HG03066 (cell line): ENCODE results near the gene DRD1.
A peak's percentile ranks its signal among the peaks of the same experiment; 100 is the strongest.

Source experiments
- ATAC-seq: cut with Tn5 transposase; IDR thresholded peaks from one replicate; pipeline ENCODE4 v1.9.1; 2021; ENCODE audit warnings: low read depth; ENCODE audit not compliant: unreplicated experiment

Gene DRD1

DNA sequence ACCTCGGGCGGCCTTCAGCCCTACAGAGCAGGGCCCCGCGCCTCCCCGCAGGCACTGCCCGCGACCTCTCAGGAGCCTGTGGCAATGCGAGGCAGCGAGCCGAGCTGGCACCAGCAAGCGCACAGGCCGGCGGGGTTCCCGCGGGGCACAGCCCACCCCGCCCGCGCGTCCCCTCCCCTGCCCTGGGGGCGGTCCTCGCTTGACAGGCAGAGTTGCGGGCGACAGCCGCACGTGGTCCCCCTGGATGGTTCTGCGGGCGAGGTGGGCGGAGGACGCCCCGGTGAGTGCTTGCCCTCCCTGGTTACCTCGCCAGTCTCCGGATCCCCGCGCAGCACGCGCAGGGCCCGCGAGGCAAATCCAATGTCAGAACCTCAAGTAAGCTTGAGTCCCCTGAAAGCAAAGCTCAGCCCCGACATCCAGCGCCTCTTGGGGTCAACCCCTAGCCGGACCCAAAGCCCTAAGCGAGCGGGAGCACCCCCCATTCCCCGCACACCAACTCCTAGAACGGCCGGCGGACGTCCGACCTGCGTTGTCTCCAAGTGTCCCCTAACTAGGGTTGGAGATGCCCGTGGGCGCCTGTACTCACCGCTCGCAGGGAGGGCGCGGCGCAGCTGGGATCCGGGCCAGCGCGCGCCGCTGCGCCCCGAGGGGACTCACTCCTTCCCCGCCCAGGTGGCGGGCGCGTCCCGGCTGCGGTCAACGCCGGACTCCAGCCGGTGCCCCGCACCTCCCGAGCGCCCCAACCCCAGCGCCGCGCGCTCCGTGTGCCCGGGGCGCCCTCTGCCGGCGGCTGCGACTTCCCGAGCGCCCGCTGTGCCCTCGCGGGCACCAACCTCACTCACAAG is at the start of gene DRD1:
Gene DRD1 (minus strand): TSS at position 123 of the 845 bp plus-strand sequence. CDS start 1,083 bp downstream, outside the sequence.
- ATAC-seq, result no peak

DNA sequence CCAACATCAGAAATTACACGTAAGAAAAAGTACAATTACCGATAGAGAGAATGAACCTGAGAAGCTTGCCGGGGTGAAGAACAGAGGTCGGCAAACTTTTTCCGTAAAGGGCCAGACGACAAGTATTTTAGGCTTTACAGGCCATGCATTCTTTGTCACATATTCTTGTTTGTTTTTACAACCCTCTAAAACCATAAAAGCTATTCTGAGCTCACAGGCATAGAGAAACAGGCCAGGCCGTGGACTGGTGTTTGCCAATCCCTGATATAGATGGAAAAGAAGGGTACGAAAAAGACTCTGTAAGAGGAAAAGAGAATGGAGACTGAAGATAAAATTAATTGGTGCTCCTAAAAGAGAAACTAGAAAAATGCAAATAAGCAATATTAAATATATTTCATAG is 49.7 kb upstream of the DRD1 start:
- ATAC-seq, result no peak

DNA sequence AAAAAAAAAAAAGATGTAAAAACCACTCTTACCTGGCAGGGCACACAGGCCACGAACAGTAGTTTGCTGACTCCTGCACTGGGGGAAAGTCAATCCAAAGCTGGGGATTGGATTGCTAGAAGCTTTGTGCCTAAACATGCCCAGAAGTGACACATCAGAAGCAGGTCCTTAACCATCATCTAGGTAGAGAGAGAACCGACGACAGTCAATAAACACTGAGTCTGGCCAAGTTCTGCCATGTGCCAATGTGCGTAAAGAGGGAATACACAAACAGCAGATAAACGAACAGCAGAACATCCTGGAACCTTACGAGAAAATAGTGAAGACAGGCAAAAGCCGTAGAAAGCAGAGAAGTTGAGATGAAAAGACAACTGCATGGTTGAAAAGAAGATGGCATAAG is 49.3 kb upstream of the DRD1 start:
- no peak for ATAC-seq

DNA sequence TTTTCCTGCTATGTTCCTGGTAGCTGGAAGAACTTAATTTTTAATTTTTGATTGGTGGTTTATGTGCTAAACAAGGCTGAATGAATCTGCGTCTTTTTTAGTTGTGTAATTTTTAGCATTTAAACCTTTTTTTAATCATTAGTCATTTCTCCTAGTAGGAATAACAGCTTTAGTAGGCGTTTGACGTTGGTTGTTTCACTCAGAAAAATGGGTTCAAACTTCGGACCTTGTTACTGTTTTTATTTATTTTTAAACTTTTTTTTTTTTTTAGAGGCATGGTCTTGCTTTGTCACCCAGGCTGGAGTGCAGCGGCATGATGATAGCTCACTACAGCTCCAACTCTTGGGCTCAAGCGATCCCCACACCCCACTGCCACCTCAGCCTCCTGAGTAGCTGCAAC is 47.2 kb upstream of the DRD1 start:
- ATAC-seq, result no peak

DNA sequence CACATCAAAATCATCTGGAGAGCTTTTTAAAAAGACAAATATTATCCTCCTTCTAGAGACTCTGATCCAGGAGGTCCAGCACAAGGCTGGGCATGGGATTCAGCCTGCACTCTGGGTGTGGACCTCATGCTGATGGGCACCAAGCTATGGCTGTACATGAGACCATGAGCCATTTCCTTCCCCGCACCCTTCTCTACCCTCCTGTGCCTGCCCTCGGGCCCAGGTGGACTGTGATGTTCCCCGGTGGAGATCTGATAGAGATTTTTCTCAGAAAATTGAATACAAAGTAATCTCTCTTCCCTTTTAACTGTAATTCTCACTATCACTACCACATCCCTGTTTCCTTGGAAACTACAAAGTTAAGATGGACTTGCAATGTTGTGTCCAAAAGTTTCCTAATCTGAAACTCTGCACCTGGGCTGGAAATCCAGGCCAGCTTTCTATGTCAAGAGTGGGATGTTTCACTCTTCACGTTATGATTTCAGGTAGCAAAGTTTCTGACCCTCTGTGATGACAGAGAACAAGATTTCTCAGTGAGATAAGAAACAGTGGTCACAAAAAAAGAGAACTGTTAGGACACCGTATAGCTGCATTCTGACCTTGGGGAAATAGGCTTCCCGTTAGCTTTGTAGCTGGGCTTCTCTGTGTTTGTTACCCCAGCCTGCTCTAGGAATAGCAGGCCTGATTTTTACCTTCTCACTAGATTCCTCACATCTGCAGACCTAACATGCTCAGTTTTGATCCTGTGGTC is 45.9 kb upstream of the DRD1 start:
- ATAC-seq, result no peak

DNA sequence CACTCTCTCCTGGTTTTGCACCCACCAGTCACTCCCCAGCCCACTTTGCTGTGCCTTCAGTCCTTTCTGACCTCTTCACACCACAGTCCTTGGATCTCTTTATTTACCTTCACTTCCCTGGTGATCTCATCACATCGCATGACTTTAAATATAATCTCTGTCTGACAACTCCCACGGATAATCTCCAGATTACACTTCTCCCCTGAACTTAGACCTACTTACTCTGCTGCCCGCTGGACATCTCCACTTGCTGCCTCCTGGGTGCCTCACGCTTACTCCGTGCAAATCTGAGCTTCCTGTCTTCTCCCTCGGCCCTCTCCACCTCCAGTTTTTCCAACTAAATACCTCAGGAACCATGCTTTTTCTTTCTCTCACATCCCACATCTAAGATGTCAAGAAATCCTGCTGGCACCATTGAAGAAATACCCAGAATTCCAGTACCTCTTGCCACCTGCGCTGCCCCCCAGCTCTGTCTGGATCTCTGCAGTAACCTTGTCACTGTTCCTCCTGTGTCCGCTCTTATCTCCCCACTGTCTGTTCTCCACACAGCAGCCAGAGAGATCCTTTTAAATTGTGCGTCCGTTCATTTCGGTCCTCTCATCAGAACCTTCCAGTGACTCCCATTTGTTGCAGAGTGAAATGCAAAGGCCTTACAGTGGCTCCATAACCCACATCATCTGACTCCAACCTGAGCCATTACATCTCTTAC is 43.7 kb upstream of the DRD1 start:
- no peak for ATAC-seq

DNA sequence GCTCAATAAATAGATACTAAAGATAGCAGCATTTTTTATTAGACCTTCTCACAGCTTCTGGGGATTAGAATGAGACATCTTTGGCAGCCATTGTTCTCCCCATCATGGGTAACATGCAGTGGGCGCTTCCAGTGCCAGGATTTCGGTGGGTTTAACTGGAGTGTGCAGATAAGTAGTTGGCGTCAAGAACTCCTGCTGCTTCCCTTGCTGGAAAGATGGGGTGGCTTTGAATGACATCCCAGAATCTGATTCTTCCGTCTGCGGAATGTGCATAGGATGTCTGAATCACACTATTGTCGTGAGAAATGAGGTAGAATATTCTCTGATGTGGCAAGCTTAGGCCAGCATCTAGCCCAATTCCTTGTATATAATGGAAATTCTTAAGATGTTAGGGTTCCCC is 41.6 kb upstream of the DRD1 start:
- ATAC-seq, result no peak

DNA sequence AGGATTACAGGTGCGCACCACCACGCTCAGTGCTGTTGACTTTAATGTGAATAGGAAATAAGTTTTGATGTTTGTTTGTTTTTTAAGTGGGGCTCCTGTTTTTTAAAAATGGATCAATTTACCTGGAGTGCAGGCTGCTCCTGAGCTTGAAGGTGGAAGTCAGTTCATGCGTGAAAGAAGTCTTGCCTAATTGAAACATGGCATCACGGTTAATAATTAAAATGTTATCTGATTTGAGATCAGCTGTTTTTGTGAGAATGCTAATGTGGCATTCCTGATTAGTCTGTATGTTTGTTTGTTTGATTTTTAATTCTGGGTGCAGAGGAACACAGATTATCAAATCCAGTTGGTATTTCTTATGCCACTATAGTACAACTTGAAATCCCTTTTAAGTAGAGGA is 40.8 kb upstream of the DRD1 start:
- no peak for ATAC-seq

DNA sequence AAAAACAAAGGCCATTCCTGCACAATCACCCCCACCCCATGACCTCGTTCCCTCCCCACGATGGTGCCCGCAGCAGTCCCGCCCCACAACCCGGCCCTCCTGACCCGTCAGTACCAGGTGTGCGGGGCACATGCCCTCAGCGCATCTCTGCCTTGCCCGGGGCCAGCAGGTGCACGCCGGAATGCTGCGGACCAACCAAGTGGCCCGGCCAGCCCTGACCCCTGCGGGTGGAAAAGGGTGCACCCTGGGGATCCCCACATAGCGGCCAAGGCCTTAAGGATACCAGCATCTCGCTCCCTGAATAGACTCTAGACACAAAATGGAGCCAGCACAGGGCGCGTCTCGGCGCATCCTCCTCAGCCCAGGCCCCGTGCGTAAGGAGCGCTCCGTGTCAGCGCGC is 40.3 kb upstream of the DRD1 start:
- no peak for ATAC-seq

DNA sequence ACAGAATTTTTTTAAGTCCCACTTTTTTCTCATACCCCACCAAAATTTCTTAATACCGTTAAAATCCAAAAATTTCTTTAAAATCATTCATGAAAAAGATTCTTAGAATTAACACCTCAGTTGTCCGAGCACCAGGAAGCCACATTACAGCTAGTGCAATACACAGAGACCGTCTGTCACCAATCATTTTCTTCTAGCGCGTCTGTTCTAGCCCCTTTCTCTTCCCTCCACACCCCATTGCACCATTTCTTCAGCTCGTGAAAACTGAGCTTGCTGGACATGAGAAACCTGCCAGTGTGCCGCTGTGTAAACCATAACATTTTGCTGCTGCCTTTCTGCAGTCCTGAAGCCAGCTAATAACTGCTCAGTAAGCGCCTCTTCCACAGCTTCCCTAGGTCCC is 39.4 kb upstream of the DRD1 start:
- no peak for ATAC-seq

DNA sequence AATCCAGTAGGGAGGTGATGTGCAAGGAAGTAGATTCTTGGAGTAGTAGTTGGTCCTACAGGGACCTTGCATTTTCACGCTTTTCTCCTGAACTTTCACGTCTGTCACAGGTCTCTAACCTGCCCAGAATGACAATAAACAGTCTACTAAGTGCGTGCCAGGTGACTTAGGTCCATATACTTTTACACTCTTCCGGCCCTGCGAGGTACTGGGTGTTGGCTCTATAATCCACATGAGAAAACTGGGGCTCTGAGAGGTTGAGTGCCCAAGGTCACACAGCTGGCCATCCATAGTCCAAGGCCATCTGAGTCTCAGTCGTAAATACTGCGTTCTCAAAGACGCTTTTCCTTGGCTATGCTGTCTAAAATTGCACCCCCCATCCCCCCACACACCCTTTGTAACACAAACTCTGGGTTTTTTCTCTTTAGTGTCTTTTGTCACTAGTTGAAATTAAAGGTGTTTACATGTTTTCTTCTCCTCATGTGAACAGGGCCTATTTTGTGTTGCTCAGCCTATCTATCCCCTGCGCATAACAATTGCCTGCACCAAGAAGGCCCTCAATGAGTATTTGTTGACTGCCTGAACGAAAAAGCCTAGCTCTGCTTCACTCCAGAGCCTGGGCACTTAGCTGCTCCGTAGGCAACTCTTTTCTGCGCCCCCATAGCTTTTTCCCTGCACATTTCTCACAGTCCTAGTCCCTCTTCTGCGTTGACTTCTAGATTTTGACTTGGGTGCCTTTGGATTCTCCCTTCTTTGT is 35.3 kb upstream of the DRD1 start:
- ATAC-seq, result peak; percentile 9

DNA sequence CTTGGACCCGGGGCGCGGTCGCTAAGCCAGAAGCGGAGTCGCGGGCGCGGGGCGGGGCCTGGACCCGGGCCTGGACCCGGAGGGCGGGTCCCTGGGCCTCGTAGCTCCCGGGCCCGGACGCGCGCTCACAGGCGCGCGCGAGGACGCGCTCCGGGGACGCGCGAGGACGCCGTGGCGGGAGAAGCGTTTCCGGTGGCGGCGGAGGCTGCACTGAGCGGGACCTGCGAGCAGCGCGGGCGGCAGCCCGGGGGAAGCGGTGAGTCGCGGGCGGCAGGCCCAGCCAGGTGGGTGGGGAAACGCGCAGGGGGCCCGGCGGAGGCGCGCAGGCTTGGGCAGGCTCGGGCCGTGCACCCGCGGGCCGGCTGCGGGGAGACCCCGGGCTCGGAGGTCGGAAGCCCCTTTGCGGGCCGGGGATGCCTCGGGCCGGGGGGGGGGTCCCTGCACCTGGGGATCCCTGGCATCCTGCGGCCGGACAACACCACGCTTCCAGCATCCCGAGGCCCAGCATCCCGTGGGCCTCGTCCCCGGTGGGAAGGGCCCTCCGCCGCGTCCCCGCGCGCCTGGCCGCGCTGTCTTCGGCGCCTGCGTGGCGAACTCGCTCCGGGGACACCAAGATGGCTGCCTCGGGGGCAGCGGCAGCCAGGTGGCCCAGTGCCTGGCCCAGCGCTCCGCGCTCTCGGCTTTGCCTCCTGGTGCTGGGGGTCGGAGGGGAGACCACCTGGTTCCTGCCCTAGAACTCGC is 34.6 kb upstream of the DRD1 start, which contains the start of gene SFXN1:
Gene SFXN1 (plus strand): TSS at position 177 of the 741 bp plus-strand sequence. CDS start 13,544 bp downstream, outside the sequence.
- peak; percentile 83 for ATAC-seq

DNA sequence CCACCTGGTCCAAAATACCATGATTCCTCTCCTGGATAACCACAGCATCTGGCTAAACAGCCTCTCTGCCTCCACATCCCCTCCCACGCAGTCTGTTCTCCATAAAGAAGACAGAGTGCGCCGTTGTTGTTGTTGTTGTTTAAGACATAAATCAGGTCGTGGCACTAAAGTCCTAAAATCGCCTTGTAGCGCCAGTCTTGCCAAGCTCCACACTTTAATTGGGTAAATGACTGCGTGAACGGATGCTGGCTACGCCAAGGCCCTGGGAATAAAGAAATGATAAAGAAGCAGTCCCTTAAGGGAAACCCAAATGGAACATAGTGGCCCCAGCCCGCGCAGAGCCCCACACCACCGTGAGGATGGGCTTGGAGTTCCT is 34.0 kb upstream of the DRD1 start:
- no peak for ATAC-seq

DNA sequence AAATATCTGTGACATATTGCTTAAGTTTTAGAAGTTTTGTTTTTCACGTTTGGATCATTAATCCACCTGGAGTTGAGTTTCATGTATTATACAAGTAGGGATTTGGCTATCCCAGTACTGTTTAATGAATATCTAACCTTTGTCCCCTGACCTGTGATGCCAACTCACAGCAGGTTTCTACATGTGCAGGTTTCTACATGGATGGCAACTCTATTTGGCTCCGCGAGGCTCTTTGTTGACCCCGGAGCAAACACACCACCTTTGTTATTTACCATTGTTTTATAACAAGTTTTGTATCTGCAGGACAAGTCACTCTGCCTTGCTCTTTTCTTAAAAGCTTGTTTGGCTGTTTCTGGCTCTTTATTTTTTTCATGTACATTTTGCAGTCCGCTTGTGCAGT is 33.5 kb upstream of the DRD1 start:
- no peak for ATAC-seq

DNA sequence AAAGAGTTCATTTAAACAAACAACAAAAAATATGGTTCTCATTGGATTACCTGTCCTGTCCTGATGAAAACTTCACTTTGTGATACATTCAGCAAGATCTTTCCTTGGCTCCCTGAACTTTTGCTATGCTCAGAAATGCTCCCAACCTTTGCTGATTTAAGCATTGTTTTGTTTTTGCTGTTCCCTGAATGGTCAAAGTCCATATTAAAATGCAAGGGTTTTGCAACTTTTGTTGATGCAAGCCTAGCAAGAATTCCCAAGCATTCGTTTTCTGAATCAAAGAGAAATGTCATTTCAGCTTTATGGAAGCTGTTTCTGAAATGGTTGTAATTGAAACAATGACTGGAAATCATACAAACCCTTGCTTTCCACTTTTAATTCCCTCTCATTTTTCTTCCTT is 31.3 kb upstream of the DRD1 start:
- no peak for ATAC-seq

DNA sequence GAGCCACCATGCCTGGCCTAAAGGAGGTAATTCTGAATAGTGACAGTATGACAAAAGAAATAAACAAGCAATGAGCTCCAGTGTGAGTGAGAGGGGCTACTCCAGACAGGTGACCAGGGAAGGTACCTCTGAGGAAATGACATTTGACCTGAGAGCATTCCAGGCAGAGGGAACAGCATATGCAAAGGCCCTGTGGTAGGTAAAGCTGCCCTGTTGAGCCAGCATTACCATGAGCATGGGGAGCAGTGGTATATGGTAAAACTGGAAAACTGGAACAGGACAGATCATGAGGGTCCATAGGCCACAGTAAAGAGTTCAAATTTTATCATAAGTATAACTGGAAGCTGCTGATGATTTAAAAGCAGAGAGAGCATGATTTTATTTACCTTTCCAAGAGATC is 28.4 kb upstream of the DRD1 start:
- no peak for ATAC-seq

DNA sequence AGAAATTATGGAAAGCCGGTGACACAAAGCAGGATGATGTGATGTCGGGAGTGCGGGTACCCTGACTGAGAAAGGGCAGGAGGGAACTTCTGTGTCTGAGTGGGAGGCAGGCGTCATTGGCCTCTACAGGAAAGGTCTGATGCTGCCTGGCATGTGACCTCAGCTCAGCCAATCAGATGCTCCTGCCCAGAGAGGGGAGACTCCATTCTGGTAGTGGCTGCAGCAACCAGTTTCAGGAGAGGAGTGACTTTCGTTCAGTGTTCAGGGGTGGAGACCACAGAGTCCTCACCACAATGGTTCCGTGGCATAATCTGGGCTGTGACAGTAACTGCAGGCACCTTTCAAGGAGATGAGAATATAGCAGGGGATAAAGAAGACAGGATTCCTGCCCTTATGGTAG is 27.6 kb upstream of the DRD1 start:
- no peak for ATAC-seq

DNA sequence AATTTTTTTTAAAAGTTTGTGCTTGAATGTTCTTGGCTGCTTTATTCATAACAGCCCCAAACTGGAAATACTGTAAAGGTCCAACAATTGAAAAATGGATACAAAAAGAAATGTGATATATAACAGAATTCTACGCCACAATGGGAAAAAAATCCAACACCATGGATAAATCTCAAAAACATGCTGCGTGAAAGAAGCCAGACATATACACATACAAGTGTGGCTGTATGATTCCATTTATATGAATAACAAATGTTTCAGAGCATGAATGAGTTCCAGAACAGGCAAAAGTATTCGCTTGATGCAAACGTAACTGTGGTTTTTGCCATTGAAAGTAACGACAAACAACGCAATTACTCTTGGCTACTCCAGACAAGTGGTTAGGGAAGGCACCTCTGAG is 27.2 kb upstream of the DRD1 start:
- no peak for ATAC-seq

DNA sequence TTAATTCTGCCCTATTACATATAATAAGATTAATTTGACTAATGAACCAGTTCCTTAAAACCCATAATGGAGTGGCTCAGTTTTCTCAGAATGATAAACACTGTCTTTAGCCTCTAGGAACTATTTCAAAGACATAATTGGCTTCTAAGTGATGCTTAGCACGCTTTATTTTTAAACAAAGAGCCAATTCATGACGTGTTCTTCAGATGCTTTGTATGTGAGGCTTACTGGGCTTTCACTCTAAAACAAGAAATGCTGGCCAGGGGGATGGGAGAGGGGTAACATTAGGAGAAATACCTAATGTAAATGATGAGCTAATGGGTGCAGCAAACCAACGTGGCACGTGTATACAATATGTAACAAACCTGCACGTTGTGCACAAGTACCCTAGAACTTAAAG is 26.8 kb upstream of the DRD1 start:
- ATAC-seq, result no peak

DNA sequence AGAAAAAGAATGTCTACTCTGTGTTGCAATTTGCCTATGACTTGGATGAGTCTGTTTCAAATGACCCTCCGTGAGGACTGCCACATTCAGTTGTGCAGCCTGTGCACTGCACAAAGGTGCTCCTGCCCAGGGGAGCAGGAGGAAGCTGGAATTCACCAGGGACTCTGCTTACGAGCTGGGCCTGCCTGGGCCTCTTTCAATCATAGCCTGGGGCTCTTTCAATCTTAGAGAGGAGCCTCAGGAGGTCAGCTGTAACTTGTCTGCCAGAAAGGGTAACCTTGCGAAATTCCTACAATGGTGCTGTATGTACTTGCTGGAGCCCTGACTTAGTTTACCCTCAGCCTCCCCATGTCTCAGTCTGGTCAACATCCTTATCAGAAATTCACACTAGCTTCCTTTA is 25.9 kb upstream of the DRD1 start:
- ATAC-seq, result no peak
